Germinal center (tissue), 1 donor: ENCODE data around the gene C3orf20.

Source experiments
- DNase-seq: peaks from one replicate; pipeline ENCODE4 v3.0.0; 2012; ENCODE audit warnings: mixed read lengths, low spot score

The C3orf20 gene

GRCh38 chr3:14758959-14759358 is 84.0 kb downstream of the C3orf20 start:
- DNase-seq = no peak

- no peak for DNase-seq
Measured at GRCh38 chr3:14760185-14760584, 85.2 kb downstream of the C3orf20 start.

GRCh38 chr3:14761121-14761672 is 86.3 kb downstream of the C3orf20 start:
- no peak for DNase-seq

- DNase-seq = no peak
Measured at GRCh38 chr3:14761866-14762265, 86.9 kb downstream of the C3orf20 start.

GRCh38 chr3:14762701-14763100 is 87.8 kb downstream of the C3orf20 start:
- DNase-seq = no peak

GRCh38 chr3:14764331-14765059 is 89.6 kb downstream of the C3orf20 start:
- DNase-seq = no peak

GRCh38 chr3:14765060-14765400 is 90.1 kb downstream of the C3orf20 start:
- no peak for DNase-seq

GRCh38 chr3:14765576-14766427 is 90.9 kb downstream of the C3orf20 start:
- no peak for DNase-seq

GRCh38 chr3:14766428-14767244 is 91.7 kb downstream of the C3orf20 start:
- DNase-seq = no peak

- no peak for DNase-seq
Measured at GRCh38 chr3:14767245-14768051, 92.5 kb downstream of the C3orf20 start.

- DNase-seq = no peak
Measured at GRCh38 chr3:14768182-14768790, 93.3 kb downstream of the C3orf20 start.

- DNase-seq = no peak
Measured at GRCh38 chr3:14768881-14769280, 93.9 kb downstream of the C3orf20 start.

GRCh38 chr3:14769544-14770325 is 94.8 kb downstream of the C3orf20 start:
- no peak for DNase-seq

GRCh38 chr3:14770591-14770990 is 95.7 kb downstream of the C3orf20 start:
- DNase-seq = no peak

- no peak for DNase-seq
Measured at GRCh38 chr3:14771593-14772497, 96.9 kb downstream of the C3orf20 start.

- DNase-seq = no peak
Measured at GRCh38 chr3:14772533-14773138, 97.7 kb downstream of the C3orf20 start.

- DNase-seq = no peak
Measured at GRCh38 chr3:14773281-14773680, 98.3 kb downstream of the C3orf20 start.

- DNase-seq = no peak
Measured at GRCh38 chr3:14773691-14774128, 98.8 kb downstream of the C3orf20 start.

- DNase-seq = no peak
Measured at GRCh38 chr3:14774431-14774830, 99.5 kb downstream of the C3orf20 start.
